Neural cell (in vitro differentiated cells): ENCODE data around the gene CACNA1C.

Experiments used
- CTCF ChIP-seq: fragments of 450-650 bp; IDR thresholded peaks from 2 replicates; pipeline ENCODE4 v1.5.1; 2014; ENCODE audit warnings: antibody characterized with exemption, mild to moderate bottlenecking, moderate library complexity; ENCODE audit not compliant: poor library complexity, severe bottlenecking
- EP300 ChIP-seq: fragments of 450-650 bp; conservative IDR thresholded peaks from 2 replicates; pipeline ENCODE4 v1.6.1; 2014; ENCODE audit warnings: antibody characterized with exemption, mild to moderate bottlenecking, moderate library complexity; ENCODE audit not compliant: poor library complexity, severe bottlenecking
- EZH2 ChIP-seq: fragments of 200-600, 300-800 bp; shearing (Covaris generic), sonication (generic); IDR thresholded peaks from 2 replicates; pipeline ENCODE4 v1.6.1; 2014; ENCODE audit warnings: antibody characterized with exemption, low read length, borderline replicate concordance, mild to moderate bottlenecking; ENCODE audit not compliant: insufficient read depth, poor library complexity, severe bottlenecking
- MXI1 ChIP-seq: fragments of 450-650 bp; conservative IDR thresholded peaks from 2 replicates; pipeline ENCODE4 v1.6.1; 2014; ENCODE audit warnings: antibody characterized with exemption, mild to moderate bottlenecking; ENCODE audit not compliant: poor library complexity, severe bottlenecking
- POLR2AphosphoS5 ChIP-seq: IDR thresholded peaks from 2 replicates; pipeline ENCODE4 v1.6.1; 2012
- RAD21 ChIP-seq: fragments of 450-650 bp; conservative IDR thresholded peaks from 2 replicates; pipeline ENCODE4 v1.6.1; 2014; ENCODE audit warnings: antibody characterized with exemption, mild to moderate bottlenecking, moderate library complexity
- SMC3 ChIP-seq: fragments of 450-650 bp; conservative IDR thresholded peaks from 2 replicates; pipeline ENCODE4 v1.6.1; 2014; ENCODE audit warnings: antibody characterized with exemption, mild to moderate bottlenecking, moderate library complexity; ENCODE audit not compliant: poor library complexity
- TAF1 ChIP-seq: IDR thresholded peaks from 2 replicates; pipeline ENCODE4 v1.6.1; 2012; ENCODE audit warnings: low read depth

GRCh38 chr12:2347137-2347843 is 294.5 kb downstream of the CACNA1C start:
- no peak for TF ChIP-seq CTCF
- TF ChIP-seq POLR2AphosphoS5 = no peak
- no peak for TF ChIP-seq EP300
- TF ChIP-seq EZH2 = no peak
- no peak for TF ChIP-seq RAD21
- no peak for TF ChIP-seq TAF1
- TF ChIP-seq MXI1 = no peak
- TF ChIP-seq SMC3 = no peak
